Measurements from ENCODE around the gene ZBTB38. TPM values are rescaled to one million over a fixed set of nuclear protein-coding genes. Genes with fewer than 3 reads are reported as not detected.

Gene ZBTB38
- total RNA-seq, 1 donor from 2014 or later: 41.8 TPM

GRCh38 chr3:141407047-141407446 is 38.7 kb downstream of the ZBTB38 start:
- H3K27me3 Mint-ChIP-seq (ENCODE audit: unreplicated experiment): no peaks in the 10 kb centered on the region
- DNase-seq (ENCODE audit: extremely low spot score, unreplicated experiment): no peak
- no peak for TF ChIP-seq CTCF (IDR thresholded peaks at IDR 0.05)
- peaks cover 28% of the 10 kb centered on the region for H3K36me3 Mint-ChIP-seq (ENCODE audit: unreplicated experiment)
- H3K27ac Mint-ChIP-seq (ENCODE audit: unreplicated experiment): no peak overlapping the region
- H3K4me3 Mint-ChIP-seq (ENCODE audit: unreplicated experiment): no peak overlapping the region
- H3K4me1 Mint-ChIP-seq (ENCODE audit: unreplicated experiment): peaks cover 52% of the 10 kb centered on the region
- no peaks in the 10 kb centered on the region for H3K9me3 Mint-ChIP-seq (ENCODE audit: unreplicated experiment)

GRCh38 chr3:141407825-141408224 is 39.5 kb downstream of the ZBTB38 start:
- no peaks in the 10 kb centered on the region for H3K27me3 Mint-ChIP-seq (ENCODE audit: unreplicated experiment)
- DNase-seq (ENCODE audit: extremely low spot score, unreplicated experiment): no peak
- H3K36me3 Mint-ChIP-seq (ENCODE audit: unreplicated experiment): peaks cover 28% of the 10 kb centered on the region
- H3K4me1 Mint-ChIP-seq (ENCODE audit: unreplicated experiment): peaks cover 58% of the 10 kb centered on the region
- no peak for TF ChIP-seq CTCF (IDR thresholded peaks at IDR 0.05)
- H3K4me3 Mint-ChIP-seq (ENCODE audit: unreplicated experiment): no peak overlapping the region
- no peaks in the 10 kb centered on the region for H3K9me3 Mint-ChIP-seq (ENCODE audit: unreplicated experiment)
- no peak overlapping the region for H3K27ac Mint-ChIP-seq (ENCODE audit: unreplicated experiment)

GRCh38 chr3:141408596-141408995 is 40.3 kb downstream of the ZBTB38 start:
- H3K36me3 Mint-ChIP-seq (ENCODE audit: unreplicated experiment): peaks cover 29% of the 10 kb centered on the region
- no peaks in the 10 kb centered on the region for H3K9me3 Mint-ChIP-seq (ENCODE audit: unreplicated experiment)
- DNase-seq (ENCODE audit: extremely low spot score, unreplicated experiment): no peak
- no peak for TF ChIP-seq CTCF (IDR thresholded peaks at IDR 0.05)
- H3K27me3 Mint-ChIP-seq (ENCODE audit: unreplicated experiment): no peaks in the 10 kb centered on the region
- peaks cover 61% of the 10 kb centered on the region for H3K4me1 Mint-ChIP-seq (ENCODE audit: unreplicated experiment)
- no peak overlapping the region for H3K4me3 Mint-ChIP-seq (ENCODE audit: unreplicated experiment)
- no peak overlapping the region for H3K27ac Mint-ChIP-seq (ENCODE audit: unreplicated experiment)

GRCh38 chr3:141409940-141410241 is 41.6 kb downstream of the ZBTB38 start:
- no peaks in the 10 kb centered on the region for H3K9me3 Mint-ChIP-seq (ENCODE audit: unreplicated experiment)
- peaks cover 64% of the 10 kb centered on the region for H3K4me1 Mint-ChIP-seq (ENCODE audit: unreplicated experiment)
- peak overlapping the region; percentile 56 for H3K27ac Mint-ChIP-seq (ENCODE audit: unreplicated experiment)
- H3K36me3 Mint-ChIP-seq (ENCODE audit: unreplicated experiment): peaks cover 40% of the 10 kb centered on the region
- TF ChIP-seq CTCF (IDR thresholded peaks at IDR 0.05): no peak
- DNase-seq (ENCODE audit: extremely low spot score, unreplicated experiment): no peak
- H3K4me3 Mint-ChIP-seq (ENCODE audit: unreplicated experiment): no peak overlapping the region
- no peaks in the 10 kb centered on the region for H3K27me3 Mint-ChIP-seq (ENCODE audit: unreplicated experiment)

GRCh38 chr3:141410408-141410807 is 42.1 kb downstream of the ZBTB38 start:
- no peak for DNase-seq (ENCODE audit: extremely low spot score, unreplicated experiment)
- Mint-ChIP-seq H3K4me3 (ENCODE audit: unreplicated experiment) (no peak overlapping the region), H3K27me3 (ENCODE audit: unreplicated experiment) (no peaks in the 10 kb centered on the region), H3K36me3 (ENCODE audit: unreplicated experiment) (peaks cover 41% of the 10 kb centered on the region), H3K27ac (ENCODE audit: unreplicated experiment) (peak overlapping the region; percentile 56), H3K4me1 (ENCODE audit: unreplicated experiment) (peaks cover 64% of the 10 kb centered on the region), H3K9me3 (ENCODE audit: unreplicated experiment) (no peaks in the 10 kb centered on the region)
- no peak for TF ChIP-seq CTCF (IDR thresholded peaks at IDR 0.05)

All from osteocyte (in vitro differentiated cells).